ENCODE results near the gene NXPH2.

NXPH2 gene

GRCh38 chr2:138724729-138725459 is 55.3 kb downstream of the NXPH2 start:
- Histone ChIP-seq H3K36me3 (ENCODE audit: control insufficient read depth in 2 of 2, insufficient read depth in 2 of 2, low read length in 2 of 2) (no peaks in the 10 kb centered on the region), H3K9ac (ENCODE audit: low read length in 2 of 2) (no peak overlapping the region), H3K4me3 (ENCODE audit: low read length in 2 of 2) (no peak overlapping the region), H3K9me3 (ENCODE audit: control insufficient read depth in 2 of 2, low read length in 2 of 2) (no peaks in the 10 kb centered on the region), H3K27ac (ENCODE audit: low read length) (no peak overlapping the region), H3K4me1 (ENCODE audit: control insufficient read depth, insufficient read depth, low read length) (no peaks in the 10 kb centered on the region), H3K27me3 (ENCODE audit: control insufficient read depth in 1 of 2, insufficient read depth in 2 of 2, low read length in 2 of 2) (no peaks in the 10 kb centered on the region)

- H3K27me3 ChIP-seq (ENCODE audit: control insufficient read depth in 1 of 2, insufficient read depth in 2 of 2, low read length in 2 of 2): no peaks in the 10 kb centered on the region
- H3K27ac ChIP-seq (ENCODE audit: low read length): no peak overlapping the region
- H3K4me1 ChIP-seq (ENCODE audit: control insufficient read depth, insufficient read depth, low read length): no peaks in the 10 kb centered on the region
- no peaks in the 10 kb centered on the region for H3K9me3 ChIP-seq (ENCODE audit: control insufficient read depth in 2 of 2, low read length in 2 of 2)
- H3K4me3 ChIP-seq (ENCODE audit: low read length in 2 of 2): no peak overlapping the region
- no peak overlapping the region for H3K9ac ChIP-seq (ENCODE audit: low read length in 2 of 2)
- no peaks in the 10 kb centered on the region for H3K36me3 ChIP-seq (ENCODE audit: control insufficient read depth in 2 of 2, insufficient read depth in 2 of 2, low read length in 2 of 2)
These were observed 55.9 kb downstream of the NXPH2 start for GRCh38 chr2:138724327-138724726.

GRCh38 chr2:138723196-138723987 is 56.8 kb downstream of the NXPH2 start:
- no peaks in the 10 kb centered on the region for H3K9me3 ChIP-seq (ENCODE audit: control insufficient read depth in 2 of 2, low read length in 2 of 2)
- H3K27me3 ChIP-seq (ENCODE audit: control insufficient read depth in 1 of 2, insufficient read depth in 2 of 2, low read length in 2 of 2): no peaks in the 10 kb centered on the region
- H3K27ac ChIP-seq (ENCODE audit: low read length): no peak overlapping the region
- H3K9ac ChIP-seq (ENCODE audit: low read length in 2 of 2): no peak overlapping the region
- no peak overlapping the region for H3K4me3 ChIP-seq (ENCODE audit: low read length in 2 of 2)
- H3K36me3 ChIP-seq (ENCODE audit: control insufficient read depth in 2 of 2, insufficient read depth in 2 of 2, low read length in 2 of 2): no peaks in the 10 kb centered on the region
- no peaks in the 10 kb centered on the region for H3K4me1 ChIP-seq (ENCODE audit: control insufficient read depth, insufficient read depth, low read length)

- H3K4me1 ChIP-seq (ENCODE audit: control insufficient read depth, insufficient read depth, low read length): no peaks in the 10 kb centered on the region
- H3K9ac ChIP-seq (ENCODE audit: low read length in 2 of 2): no peak overlapping the region
- H3K4me3 ChIP-seq (ENCODE audit: low read length in 2 of 2): no peak overlapping the region
- H3K27ac ChIP-seq (ENCODE audit: low read length): no peak overlapping the region
- no peaks in the 10 kb centered on the region for H3K27me3 ChIP-seq (ENCODE audit: control insufficient read depth in 1 of 2, insufficient read depth in 2 of 2, low read length in 2 of 2)
- no peaks in the 10 kb centered on the region for H3K36me3 ChIP-seq (ENCODE audit: control insufficient read depth in 2 of 2, insufficient read depth in 2 of 2, low read length in 2 of 2)
- H3K9me3 ChIP-seq (ENCODE audit: control insufficient read depth in 2 of 2, low read length in 2 of 2): no peaks in the 10 kb centered on the region
These were observed 57.9 kb downstream of the NXPH2 start for GRCh38 chr2:138722316-138722715.

- H3K27me3 ChIP-seq (ENCODE audit: control insufficient read depth in 1 of 2, insufficient read depth in 2 of 2, low read length in 2 of 2): no peaks in the 10 kb centered on the region
- peaks cover 0 to 4% of the 10 kb centered on the region in 2 donors for H3K9me3 ChIP-seq (ENCODE audit: control insufficient read depth in 2 of 2, low read length in 2 of 2)
- no peaks in the 10 kb centered on the region for H3K36me3 ChIP-seq (ENCODE audit: control insufficient read depth in 2 of 2, insufficient read depth in 2 of 2, low read length in 2 of 2)
- H3K4me3 ChIP-seq (ENCODE audit: low read length in 2 of 2): no peak overlapping the region
- H3K27ac ChIP-seq (ENCODE audit: low read length): no peak overlapping the region
- H3K9ac ChIP-seq (ENCODE audit: low read length in 2 of 2): no peak overlapping the region
- H3K4me1 ChIP-seq (ENCODE audit: control insufficient read depth, insufficient read depth, low read length): no peaks in the 10 kb centered on the region
These were observed 60.0 kb downstream of the NXPH2 start for GRCh38 chr2:138720035-138720838.

- Histone ChIP-seq H3K27me3 (ENCODE audit: control insufficient read depth in 1 of 2, insufficient read depth in 2 of 2, low read length in 2 of 2) (no peaks in the 10 kb centered on the region), H3K36me3 (ENCODE audit: control insufficient read depth in 2 of 2, insufficient read depth in 2 of 2, low read length in 2 of 2) (no peaks in the 10 kb centered on the region), H3K4me3 (ENCODE audit: low read length in 2 of 2) (no peak overlapping the region)
These were observed 61.8 kb downstream of the NXPH2 start for GRCh38 chr2:138718405-138718804.

GRCh38 chr2:138716183-138716582 is 64.0 kb downstream of the NXPH2 start:
- H3K4me3 ChIP-seq (ENCODE audit: low read length in 2 of 2): no peak overlapping the region
- H3K27me3 ChIP-seq (ENCODE audit: control insufficient read depth in 1 of 2, insufficient read depth in 2 of 2, low read length in 2 of 2): no peaks in the 10 kb centered on the region
- H3K9me3 ChIP-seq (ENCODE audit: control insufficient read depth in 2 of 2, low read length in 2 of 2): peaks cover 0 to 4% of the 10 kb centered on the region in 2 donors
- no peak overlapping the region for H3K27ac ChIP-seq (ENCODE audit: low read length)
- no peaks in the 10 kb centered on the region for H3K4me1 ChIP-seq (ENCODE audit: control insufficient read depth, insufficient read depth, low read length)
- H3K9ac ChIP-seq (ENCODE audit: low read length in 2 of 2): no peak overlapping the region
- no peaks in the 10 kb centered on the region for H3K36me3 ChIP-seq (ENCODE audit: control insufficient read depth in 2 of 2, insufficient read depth in 2 of 2, low read length in 2 of 2)

More at GRCh38 chr2:138718405-138718804, 61.8 kb downstream of the NXPH2 start:
- Histone ChIP-seq H3K9ac (ENCODE audit: low read length in 2 of 2) (no peak overlapping the region), H3K27ac (ENCODE audit: low read length) (no peak overlapping the region), H3K9me3 (ENCODE audit: control insufficient read depth in 2 of 2, low read length in 2 of 2) (peaks cover 0 to 4% of the 10 kb centered on the region in 2 donors), H3K4me1 (ENCODE audit: control insufficient read depth, insufficient read depth, low read length) (no peaks in the 10 kb centered on the region)

GRCh38 chr2:138713504-138713903 is 66.7 kb downstream of the NXPH2 start:
- H3K36me3 ChIP-seq (ENCODE audit: control insufficient read depth in 2 of 2, insufficient read depth in 2 of 2, low read length in 2 of 2): no peaks in the 10 kb centered on the region
- no peaks in the 10 kb centered on the region for H3K27me3 ChIP-seq (ENCODE audit: control insufficient read depth in 1 of 2, insufficient read depth in 2 of 2, low read length in 2 of 2)
- no peak overlapping the region for H3K9ac ChIP-seq (ENCODE audit: low read length in 2 of 2)
- H3K9me3 ChIP-seq (ENCODE audit: control insufficient read depth in 2 of 2, low read length in 2 of 2): peaks cover 0 to 4% of the 10 kb centered on the region in 2 donors
- peaks cover 3% of the 10 kb centered on the region for H3K4me1 ChIP-seq (ENCODE audit: control insufficient read depth, insufficient read depth, low read length)
- no peak overlapping the region for H3K27ac ChIP-seq (ENCODE audit: low read length)
- H3K4me3 ChIP-seq (ENCODE audit: low read length in 2 of 2): no peak overlapping the region

- H3K4me3 ChIP-seq (ENCODE audit: low read length in 2 of 2): no peak overlapping the region
- H3K4me1 ChIP-seq (ENCODE audit: control insufficient read depth, insufficient read depth, low read length): peaks cover 3% of the 10 kb centered on the region
- H3K27me3 ChIP-seq (ENCODE audit: control insufficient read depth in 1 of 2, insufficient read depth in 2 of 2, low read length in 2 of 2): no peaks in the 10 kb centered on the region
- no peak overlapping the region for H3K9ac ChIP-seq (ENCODE audit: low read length in 2 of 2)
- peaks cover 0 to 4% of the 10 kb centered on the region in 2 donors for H3K9me3 ChIP-seq (ENCODE audit: control insufficient read depth in 2 of 2, low read length in 2 of 2)
- H3K36me3 ChIP-seq (ENCODE audit: control insufficient read depth in 2 of 2, insufficient read depth in 2 of 2, low read length in 2 of 2): no peaks in the 10 kb centered on the region
- H3K27ac ChIP-seq (ENCODE audit: low read length): no peak overlapping the region
These were observed 67.1 kb downstream of the NXPH2 start for GRCh38 chr2:138713069-138713496.

- H3K9ac ChIP-seq (ENCODE audit: low read length in 2 of 2): no peak overlapping the region
- H3K4me3 ChIP-seq (ENCODE audit: low read length in 2 of 2): no peak overlapping the region
- H3K27ac ChIP-seq (ENCODE audit: low read length): no peak overlapping the region
These were observed 67.8 kb downstream of the NXPH2 start for GRCh38 chr2:138712212-138712979.

More at GRCh38 chr2:138712212-138712979, 67.8 kb downstream of the NXPH2 start:
- Histone ChIP-seq H3K9me3 (ENCODE audit: control insufficient read depth in 2 of 2, low read length in 2 of 2) (peaks cover 0 to 4% of the 10 kb centered on the region in 2 donors), H3K4me1 (ENCODE audit: control insufficient read depth, insufficient read depth, low read length) (peaks cover 8% of the 10 kb centered on the region), H3K27me3 (ENCODE audit: control insufficient read depth in 1 of 2, insufficient read depth in 2 of 2, low read length in 2 of 2) (no peaks in the 10 kb centered on the region), H3K36me3 (ENCODE audit: control insufficient read depth in 2 of 2, insufficient read depth in 2 of 2, low read length in 2 of 2) (no peaks in the 10 kb centered on the region)
